COLO668 (cell line): ENCODE results near the gene POLR2B.
"Not testable (repeated sequence)": the region's sequence is repeated elsewhere in the genome, so short reads cannot be mapped to it uniquely, and the experiment has no call there.

ENCODE experiments used
- DNase-seq: peaks from one replicate; lab custom pipeline; 2025; ENCODE audit not compliant: unreplicated experiment; lab: John Stamatoyannopoulos, UW

POLR2B gene

DNA sequence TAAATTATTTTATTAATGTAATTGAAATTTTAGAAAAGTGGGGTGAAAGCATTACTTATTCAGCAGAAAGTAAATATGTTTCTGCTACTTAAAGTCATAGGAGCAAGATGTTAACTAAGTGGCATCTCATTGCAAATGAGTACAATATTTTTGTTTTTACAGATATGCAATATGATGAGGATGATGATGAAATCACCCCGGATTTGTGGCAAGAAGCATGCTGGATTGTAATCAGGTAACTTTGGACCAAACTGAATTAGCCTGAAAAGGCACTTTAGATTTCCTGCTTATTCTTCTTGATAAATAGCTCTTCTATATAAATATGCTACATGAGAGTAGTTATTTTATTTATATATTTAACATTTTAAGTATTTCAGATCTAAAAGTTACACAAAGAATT lies 7.5 kb downstream of the POLR2B start:
- DNase-seq = no peak

DNA sequence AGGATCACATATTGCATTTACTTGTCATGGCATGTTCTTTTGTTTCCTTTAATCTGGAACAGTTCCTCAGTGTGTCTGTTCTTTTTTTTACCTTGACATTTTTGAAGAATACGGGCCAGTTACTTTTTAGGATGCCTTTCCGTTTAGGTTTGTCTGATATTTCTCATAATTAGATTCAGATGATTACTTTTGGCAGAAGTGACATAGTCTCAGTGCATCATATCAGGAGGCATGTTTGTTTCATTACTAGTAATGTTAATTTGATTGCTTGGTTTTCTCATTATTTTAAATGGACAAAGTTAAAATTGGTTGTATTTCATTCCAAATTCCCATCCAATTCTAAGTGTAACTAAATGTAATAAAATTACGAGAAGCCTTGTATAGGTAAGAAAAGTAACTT lies 8.3 kb downstream of the POLR2B start:
- no peak for DNase-seq

DNA sequence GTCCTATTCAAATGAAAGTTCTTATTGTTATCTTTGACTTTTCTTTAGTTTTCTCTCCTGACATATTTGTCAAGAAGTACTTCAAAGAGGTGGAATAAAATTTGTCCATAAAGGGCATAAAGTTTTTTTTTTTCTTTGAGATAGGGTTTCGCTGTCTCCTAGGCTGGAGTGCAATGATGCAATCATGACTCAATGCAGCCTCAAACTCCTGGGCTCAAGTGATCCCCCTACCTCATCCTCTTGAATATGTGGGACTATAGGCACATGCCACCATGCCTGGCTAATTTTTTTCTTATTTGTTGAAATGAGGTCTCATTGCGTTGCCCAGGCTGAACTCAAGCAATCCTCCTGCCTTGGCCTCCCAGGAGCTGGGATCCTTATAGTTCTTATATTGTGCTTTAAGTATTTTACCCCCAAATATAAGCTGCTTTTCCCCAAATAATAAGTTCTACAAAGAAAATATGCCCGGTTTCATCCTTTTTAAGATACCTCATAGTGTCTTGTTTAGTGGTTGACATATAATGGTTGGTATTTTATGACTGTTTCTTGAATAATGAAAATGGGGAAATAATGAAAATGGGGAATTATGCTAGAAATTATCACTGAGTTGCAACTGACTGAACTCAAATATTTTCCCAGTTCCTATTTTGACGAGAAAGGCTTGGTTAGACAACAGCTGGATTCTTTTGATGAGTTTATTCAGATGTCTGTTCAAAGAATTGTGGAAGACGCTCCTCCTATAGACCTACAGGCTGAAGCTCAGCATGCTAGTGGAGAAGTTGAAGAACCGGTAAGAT lies 11.6 kb downstream of the POLR2B start:
- DNase-seq = no peak

DNA sequence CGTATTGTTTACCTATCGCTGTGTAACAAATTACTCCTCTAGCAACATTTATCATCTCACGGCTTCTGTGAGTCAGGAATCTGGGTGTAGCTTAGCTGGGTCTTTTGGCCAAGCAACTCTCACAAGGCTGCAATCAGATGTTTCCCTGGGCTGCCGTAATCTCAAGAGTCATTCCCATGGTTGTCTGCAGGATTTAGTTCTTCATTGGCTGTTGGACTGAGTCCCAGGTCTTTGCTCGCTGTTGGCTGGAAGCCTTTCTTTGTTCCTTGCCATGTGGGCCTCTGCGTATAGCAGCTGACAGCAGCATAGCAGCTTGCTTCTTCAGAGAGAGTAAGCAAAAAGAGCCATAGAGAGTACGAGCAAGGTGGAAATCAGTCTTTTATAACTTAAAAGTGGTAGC lies 16.8 kb downstream of the POLR2B start:
- DNase-seq = no peak

DNA sequence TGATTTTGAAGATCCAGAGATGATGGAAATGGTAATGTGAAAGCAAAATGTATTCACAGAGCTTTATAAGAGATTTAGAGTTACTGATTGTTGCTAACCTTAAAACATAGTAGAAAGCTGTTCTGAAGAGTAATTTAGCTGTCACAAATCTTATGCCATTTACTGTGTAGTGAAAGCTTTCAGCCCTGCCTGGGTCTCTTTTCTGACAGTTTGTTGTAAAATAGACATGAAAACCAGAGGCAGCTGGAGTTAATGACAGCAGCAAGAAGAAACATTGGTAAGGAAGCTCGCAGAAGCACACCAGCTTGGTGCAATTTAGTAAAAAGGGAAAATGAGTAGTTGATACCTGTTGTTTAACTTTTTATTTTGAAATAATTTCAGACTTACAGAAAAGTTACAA lies 21.1 kb downstream of the POLR2B start:
- DNase-seq = no peak

DNA sequence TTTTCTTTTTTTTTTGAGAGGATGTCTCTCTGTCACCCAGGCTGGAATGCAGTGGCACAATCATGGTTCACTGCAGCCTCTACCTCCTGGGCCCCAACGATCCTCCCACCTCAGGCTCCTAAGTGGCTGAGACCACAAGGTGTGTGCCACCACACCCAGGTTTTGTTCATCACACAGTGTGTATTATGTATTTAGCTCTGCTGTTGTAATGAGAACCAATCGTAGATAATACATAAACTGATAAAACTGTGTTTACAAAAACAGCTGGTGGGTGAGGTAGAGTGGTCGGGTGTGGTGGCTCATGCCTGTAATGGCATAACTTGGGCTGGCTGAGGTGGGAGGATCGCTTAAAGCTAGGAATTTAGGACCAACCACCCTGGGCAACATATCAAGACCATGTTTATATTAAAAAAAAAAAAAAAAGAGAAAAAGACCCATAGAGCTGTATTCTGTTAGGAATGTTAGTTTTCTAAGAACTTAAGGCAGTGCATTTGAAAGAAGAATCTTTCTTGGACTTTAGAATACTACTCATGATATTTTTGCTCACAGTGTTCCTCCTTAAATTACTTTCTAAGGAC lies 34.9 kb downstream of the POLR2B start:
- no peak for DNase-seq

DNA sequence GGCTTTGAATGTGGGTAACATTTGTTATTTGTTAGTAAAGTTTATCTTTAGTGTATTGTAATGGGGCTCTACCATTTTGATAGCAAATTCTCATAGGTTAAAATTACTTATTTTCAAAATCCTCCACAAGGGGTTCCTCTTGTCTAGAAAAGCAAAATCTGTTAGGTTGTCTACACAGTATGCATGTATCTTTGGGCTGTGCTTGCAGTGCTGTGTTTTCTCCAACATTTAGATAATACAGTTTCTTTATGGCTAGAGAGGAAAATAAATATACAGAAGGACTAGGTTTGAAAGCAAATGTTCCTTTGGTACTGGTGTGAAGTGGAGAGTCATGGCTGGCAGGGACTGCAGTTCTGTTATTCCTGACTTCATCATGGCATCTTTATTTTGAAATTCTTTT lies 40.3 kb downstream of the POLR2B start:
- DNase-seq = no peak

DNA sequence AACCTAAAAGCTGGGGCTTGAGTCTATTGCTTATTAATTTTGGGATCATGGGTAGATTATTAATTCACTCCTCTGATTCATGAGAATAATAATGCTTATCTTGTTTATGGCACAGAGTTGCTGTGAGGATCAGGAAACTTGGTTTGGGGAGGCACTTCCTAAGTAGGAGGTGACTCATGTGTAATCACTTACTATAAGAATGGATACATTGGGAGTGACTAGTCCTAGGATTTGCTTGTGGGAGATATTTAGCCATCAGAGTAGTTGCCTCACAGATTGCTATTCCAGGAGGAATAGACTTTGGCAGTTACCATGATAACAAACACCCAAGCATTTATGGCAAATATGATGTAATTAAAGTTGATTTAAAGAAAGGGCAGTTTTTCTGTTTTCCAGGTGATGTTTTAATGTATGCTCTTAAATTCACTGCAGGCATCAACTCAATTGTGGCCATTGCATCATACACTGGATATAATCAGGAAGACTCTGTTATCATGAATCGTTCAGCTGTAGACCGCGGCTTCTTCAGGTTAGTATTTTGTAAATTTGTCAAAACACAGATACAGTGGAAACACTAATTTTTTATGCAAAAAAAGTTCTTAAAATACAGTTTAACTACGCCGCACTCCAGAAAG lies 41.9 kb downstream of the POLR2B start:
- no peak for DNase-seq

DNA sequence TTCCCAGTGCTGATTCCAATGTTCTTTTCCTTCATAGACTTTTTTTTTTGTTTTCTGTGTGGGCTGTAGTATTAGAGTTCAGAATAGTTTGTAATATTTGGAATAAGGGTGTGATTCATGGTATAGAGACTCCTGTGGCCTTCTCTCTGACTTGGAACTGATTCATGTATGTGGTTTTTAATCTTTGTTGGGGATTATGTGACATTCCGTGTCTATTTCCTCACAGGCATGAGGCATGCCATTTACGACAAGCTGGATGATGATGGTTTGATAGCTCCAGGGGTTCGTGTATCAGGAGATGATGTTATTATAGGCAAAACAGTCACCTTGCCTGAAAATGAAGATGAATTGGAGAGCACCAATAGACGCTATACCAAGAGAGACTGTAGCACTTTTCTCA lies 44.4 kb downstream of the POLR2B start:
- DNase-seq = no peak

DNA sequence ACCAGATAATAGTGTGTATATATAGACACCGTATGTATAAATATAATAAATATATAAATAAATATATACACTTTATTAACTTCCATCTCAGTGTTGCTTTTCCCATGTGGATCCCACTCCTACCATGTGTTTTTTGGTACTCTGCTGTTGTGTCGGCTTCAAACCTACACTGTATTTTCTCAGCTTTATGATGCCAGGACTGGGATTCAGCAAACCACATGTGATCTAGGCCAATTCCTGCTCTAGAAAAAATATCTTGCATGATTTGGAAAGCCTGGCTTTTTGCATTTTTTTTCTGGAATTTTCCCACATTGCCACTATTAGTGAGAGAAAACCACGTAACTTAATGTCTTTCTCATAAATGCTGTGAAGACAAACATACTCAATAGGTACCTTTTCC lies 55.8 kb downstream of the POLR2B start:
- no peak for DNase-seq

DNA sequence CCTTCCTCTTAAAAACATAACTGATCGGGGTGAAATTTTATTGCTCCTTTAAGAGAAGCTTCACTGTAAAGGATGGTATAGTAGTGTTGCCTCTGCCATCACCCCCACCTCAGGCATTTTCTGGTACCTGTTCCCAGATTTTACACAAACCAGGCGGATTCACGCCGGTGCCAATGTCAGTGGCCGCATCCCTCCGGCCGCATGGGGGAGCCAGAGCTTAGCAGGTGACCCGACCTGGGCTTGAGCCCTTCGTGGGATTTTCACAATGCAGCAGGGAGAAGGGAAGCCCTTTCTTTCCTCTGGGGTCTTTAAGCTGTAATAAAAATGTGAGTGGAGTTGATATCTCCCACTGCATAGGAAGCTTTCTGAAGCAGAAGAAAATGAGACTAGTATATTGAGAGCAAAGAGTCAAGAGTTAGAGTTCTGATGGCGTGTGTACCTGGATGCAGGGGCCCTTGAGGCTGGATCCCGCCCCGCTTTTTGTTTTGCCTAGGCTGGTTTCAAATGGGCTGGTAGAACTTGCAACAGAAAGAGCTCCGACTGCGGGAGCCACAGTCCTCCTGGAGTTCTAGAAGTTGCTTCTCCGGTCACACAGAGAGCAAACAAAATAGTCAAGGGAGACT lies 59.4 kb downstream of the POLR2B start:
- peak; percentile 43 for DNase-seq

DNA sequence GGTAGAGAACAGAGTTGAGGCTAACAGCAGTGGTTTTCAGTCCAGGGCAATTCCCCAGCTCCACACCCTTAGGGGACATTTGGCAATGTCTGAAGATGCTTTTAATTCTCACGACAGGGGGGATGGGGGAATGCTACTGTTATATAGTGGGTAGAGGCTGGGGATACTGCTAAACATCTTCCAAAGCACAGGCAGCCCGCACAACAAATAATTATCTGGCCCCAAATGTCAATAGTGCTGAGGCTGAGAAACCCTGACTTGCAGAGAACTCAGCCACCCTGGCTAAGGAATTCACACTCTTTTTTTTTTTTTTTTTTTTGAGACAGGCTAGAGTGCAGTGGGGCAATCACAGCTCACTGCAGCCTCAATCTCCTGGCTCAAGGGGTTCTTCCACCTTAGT lies 60.6 kb downstream of the POLR2B start:
- no peak for DNase-seq

DNA sequence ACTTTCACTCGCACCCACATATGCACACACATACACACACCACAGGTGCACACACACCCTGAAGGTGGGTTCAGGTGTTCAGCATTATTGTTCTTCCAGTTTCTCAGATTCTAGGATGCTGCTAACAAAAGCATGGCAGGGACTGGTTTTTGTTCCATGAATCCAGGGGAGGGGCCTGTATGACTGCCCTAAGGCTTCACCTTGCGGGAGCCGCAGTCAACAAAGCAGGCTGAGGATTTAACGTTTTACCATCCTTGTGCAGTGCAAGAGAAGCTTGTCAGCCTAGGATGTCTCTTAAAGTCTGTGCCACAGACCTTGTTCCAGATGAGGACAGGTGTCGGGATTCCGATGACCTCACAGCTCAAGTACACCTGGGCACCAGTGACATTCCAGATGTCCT lies 61.8 kb downstream of the POLR2B start:
- DNase-seq = no peak

DNA sequence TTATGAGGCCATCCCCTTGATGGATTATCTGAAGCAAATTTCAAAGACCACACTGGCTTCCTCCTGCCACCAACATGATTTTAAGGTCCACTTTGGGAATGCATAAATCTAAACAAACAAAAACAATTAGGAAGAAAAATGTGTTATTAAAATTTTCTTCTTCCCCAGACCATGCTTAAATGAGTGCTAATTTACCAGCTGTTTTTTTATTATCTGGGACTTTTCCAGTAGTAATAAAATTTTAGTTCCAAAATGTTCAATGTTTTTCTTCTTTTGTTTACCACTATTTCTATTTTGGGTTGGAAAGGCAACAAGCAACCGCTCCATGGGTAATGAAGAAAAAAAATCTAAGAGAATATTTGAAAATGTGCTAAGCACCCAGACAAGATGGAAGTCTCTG lies 62.3 kb downstream of the POLR2B start:
- no peak for DNase-seq

DNA sequence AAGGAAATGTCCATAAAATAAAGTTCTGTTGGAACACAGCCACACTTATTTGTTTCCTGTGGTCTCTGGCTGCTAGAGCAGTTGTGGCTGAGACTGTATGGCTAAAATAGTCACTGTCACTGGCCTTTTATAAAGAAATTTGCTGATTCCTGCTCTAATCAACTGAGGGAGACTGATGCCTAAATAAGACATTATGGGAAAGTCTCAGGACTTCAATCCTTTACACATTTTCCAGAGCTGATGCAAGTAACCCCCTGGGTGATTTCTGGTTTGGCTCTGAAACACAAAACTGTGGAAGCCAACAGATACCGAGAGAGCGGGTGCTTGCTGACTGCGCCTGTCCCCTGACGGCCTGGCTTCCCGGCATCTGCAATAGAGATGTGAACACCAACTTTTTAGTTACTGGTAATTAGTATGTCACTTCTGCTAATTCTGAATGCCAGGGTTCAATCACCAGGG lies 64.0 kb downstream of the POLR2B start:
- DNase-seq = no peak

DNA sequence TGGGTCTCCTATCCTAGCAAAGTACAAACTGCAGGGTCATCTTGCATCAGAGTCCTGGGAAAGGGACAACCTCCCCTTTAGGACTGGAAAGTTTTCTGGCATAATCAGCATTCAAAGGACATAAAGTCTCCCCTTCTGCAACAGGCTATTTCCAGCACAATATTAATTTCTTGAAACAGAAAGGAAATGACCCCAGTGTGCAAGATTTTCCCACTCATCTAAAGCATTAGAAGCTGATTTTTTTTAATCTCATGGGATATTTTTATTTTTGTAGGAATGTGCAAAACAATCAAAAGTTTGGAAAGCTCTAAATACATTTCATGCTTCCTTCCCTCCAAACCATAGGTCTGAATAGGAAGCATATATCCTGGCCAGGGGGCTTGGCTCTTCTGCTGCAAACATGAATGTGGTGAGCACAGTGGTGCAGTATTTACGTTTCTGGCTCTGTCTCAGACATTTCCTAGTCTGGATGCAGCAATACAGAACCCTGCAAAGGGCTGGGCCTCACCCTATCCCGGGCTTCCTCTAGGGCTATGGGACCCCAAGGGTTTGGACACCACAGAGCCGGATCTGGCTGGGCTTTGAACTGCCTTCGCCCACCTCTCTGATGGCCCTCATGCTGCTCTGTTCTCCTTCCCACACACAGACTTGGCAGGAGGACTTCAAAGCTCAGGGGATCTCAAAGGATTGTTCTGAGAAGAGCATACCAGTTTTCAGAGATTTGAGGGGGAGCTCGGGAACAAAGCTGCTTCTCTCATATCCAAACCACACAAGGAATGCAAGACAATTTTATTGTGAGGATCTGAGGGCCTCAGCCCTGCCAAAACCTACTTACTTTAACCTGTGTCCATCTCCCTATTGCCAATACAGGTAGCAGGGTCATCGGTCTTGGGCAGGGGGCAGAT lies 64.9 kb downstream of the POLR2B start:
- DNase-seq = no peak

DNA sequence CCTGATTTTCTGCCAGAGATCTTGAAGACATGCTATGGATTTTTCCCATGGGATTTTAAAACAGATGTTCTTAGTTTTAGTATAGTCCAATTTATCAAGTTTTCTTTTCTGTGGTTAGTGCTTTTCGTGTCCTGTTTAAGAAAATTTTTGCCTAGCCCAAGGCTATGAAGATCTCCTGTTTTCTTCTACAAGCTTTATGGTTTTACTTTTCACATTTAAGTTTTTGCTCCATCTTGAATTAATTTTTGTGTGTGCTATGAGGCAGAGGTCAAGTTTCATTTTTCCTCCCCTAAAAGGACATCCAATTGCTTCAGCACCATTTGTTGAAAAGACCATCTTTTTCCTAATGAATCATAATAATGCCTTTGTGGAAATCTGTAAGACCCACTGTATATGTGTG lies 65.6 kb downstream of the POLR2B start:
- DNase-seq = no peak

DNA sequence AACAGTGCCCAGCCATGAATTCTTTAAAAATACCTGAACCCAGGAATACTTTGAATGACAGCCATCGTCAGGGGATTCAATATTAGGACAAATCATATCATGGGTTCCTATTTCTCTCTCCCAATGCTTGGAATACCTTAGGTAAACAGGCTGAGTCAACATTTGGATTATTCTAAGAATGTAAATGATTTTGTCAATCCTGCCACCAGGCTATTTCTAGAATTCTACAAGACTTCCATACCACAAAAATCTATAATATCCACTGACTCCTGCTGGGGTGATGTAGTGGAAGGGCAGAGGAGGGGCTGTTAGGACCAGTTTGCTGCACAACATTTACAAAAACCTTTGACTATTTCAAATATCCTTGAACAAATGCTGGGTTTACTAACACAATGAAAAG lies 66.3 kb downstream of the POLR2B start:
- no peak for DNase-seq

DNA sequence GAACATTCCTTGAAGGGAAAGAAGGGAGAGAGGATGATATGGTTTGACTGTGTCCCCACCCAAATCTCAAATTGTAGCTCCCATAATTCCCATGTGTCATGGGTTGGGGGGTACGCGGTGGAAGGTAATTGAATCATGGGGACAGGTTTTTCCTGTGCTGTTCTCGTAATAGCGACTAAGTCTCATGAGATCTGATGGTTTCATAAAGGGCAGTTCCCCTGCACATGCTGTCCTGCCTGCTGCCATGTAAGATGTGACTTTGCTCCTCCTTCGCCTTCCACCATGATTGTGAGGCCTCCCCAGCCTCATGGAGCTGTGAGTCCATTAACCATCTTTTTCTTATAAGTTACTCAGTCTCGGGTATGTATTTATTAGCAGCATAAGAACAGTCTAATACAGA lies 68.3 kb downstream of the POLR2B start:
- not testable (repeated sequence) for DNase-seq

DNA sequence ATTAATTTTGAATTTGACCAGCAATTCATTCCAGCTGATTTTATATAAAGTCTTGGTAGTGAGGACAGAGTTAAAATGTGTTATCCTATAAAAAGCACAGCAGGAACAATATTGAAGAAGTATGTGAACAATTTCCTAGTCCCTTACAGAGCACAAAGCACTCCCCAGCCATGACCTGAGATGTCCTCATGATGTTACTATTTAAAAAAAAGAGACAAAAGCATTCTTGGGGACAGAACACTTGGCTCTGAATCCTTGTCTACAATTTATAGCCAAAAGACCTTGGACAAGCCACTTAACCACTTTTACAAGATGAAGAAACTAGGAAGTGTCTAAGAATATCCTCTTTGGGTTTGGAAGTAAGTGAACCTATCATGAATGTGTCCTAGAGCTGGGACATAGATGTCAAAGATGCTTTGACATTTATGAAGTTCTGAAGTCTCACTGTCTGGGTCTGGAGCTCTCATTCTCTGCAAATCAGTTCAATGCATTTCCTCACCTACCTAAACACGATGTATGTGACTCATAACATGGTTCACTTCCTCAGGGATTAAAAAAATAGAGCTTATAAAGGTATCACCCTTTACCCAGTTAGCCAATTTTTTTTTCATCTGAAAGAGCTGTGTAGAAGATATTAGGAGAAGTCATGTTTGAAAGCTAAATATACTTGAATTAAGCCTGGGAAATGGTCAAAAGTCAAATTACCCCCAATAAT lies 70.1 kb downstream of the POLR2B start:
- DNase-seq = no peak
